ENCODE data around the gene PDLIM4.

Gene PDLIM4

GRCh38 chr5:132233811-132234683 lies 23.4 kb upstream of the PDLIM4 start:
- DNase-seq (ENCODE audit: insufficient read length, low spot score) (no peak), FAIRE-seq (no peak)
- TF ChIP-seq POLR2A (IDR thresholded peaks at IDR 0.05; ENCODE audit: low read depth, low read length), result no peak

GRCh38 chr5:132234684-132235062 lies 22.8 kb upstream of the PDLIM4 start:
- DNase-seq (ENCODE audit: insufficient read length, low spot score), result no peak
- no peak for FAIRE-seq
- TF ChIP-seq POLR2A (IDR thresholded peaks at IDR 0.05; ENCODE audit: low read depth, low read length), result no peak

GRCh38 chr5:132235340-132235739 lies 22.2 kb upstream of the PDLIM4 start:
- DNase-seq (ENCODE audit: insufficient read length, low spot score) (no peak), FAIRE-seq (no peak)
- TF ChIP-seq POLR2A (IDR thresholded peaks at IDR 0.05; ENCODE audit: low read depth, low read length), result no peak

- FAIRE-seq, result no peak
- TF ChIP-seq POLR2A (IDR thresholded peaks at IDR 0.05; ENCODE audit: low read depth, low read length), result no peak
- DNase-seq (ENCODE audit: insufficient read length, low spot score), result no peak
These were observed 20.4 kb upstream of the PDLIM4 start for GRCh38 chr5:132237141-132237540.

- no peak for DNase-seq (ENCODE audit: insufficient read length, low spot score)
- TF ChIP-seq POLR2A (IDR thresholded peaks at IDR 0.05; ENCODE audit: low read depth, low read length), result no peak
- FAIRE-seq, result no peak
These were observed 19.8 kb upstream of the PDLIM4 start for GRCh38 chr5:132237670-132238069.

DNA sequence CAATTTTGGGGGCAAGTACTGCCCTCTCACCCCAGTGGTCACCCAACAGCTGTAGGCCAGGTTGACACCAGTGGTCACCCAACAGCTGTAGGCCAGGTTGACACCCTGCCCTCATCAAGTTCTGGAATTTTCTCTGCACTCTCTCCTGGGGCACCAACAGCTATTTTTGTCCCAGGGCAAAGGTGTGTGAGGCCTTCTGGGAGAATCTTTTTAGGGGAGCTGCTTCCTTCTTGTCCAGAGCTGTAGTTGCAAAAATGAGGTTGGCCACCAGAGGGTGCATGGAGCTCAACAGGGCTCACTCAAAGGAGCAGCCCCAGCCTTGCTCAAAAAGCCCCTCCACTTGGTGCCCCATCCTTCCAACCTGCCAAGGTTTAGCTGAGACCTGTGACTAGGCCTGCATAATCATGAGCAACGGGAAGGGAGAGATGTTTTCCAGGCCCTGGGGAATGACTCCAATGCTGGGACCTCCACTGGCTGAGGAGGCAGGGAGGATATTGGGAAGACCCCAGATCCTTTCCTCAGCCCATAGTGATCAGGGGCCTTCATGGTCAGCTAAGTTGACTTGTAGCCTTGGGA lies 19.2 kb upstream of the PDLIM4 start:
- FAIRE-seq, result no peak
- DNase-seq (ENCODE audit: insufficient read length, low spot score), result no peak
- no peak for TF ChIP-seq POLR2A (IDR thresholded peaks at IDR 0.05; ENCODE audit: low read depth, low read length)

DNA sequence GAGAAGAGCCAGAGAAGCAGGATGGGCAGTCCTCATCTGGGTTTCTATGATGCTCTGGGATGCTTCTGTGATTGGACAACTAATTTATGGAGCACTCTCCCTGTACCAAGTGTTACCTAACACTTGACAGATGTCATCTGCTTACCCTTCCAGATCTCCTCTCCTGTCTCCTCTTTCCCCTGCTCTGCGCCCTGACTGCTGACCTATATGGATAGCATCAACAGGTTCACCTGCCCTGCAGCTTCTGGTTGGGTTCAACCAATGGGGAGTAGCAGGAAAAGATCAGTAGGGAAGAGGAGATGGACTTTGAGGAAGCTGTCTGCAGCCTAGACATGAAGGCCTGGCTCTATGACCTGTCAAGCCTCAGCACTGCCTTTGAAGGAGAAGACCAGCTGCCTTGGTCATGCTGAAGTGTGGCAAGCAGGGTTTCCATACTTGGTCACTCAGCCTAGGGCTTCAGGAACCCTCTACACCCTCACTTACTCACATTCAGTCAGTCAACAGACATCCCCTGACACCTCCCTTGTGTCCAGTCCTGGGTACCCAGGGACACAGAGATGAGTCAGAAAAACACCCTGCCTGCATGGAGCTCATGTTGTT lies 18.5 kb upstream of the PDLIM4 start:
- no peak for TF ChIP-seq POLR2A (IDR thresholded peaks at IDR 0.05; ENCODE audit: low read depth, low read length)
- no peak for DNase-seq (ENCODE audit: insufficient read length, low spot score)
- no peak for FAIRE-seq

DNA sequence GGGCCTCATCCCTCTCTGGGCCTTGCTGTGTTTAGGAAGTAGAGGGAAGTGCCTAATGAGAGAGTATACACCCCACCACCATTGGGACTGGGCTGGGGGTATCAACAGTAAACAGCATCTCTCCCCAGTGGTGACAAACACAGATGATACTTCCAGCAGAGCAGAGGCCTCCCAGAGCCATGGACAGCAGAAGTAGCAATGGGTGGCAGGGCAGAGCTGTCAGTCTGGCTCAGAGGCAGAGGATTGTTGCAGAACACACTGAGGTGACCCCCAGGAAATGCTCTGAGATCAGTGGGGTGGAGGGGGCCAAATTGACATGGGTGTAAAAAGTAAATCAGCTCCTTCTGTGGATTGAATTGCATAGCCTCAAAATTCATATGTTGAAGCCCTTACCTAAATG lies 17.7 kb upstream of the PDLIM4 start:
- no peak for DNase-seq (ENCODE audit: insufficient read length, low spot score)
- FAIRE-seq, result no peak
- no peak for TF ChIP-seq POLR2A (IDR thresholded peaks at IDR 0.05; ENCODE audit: low read depth, low read length)

DNA sequence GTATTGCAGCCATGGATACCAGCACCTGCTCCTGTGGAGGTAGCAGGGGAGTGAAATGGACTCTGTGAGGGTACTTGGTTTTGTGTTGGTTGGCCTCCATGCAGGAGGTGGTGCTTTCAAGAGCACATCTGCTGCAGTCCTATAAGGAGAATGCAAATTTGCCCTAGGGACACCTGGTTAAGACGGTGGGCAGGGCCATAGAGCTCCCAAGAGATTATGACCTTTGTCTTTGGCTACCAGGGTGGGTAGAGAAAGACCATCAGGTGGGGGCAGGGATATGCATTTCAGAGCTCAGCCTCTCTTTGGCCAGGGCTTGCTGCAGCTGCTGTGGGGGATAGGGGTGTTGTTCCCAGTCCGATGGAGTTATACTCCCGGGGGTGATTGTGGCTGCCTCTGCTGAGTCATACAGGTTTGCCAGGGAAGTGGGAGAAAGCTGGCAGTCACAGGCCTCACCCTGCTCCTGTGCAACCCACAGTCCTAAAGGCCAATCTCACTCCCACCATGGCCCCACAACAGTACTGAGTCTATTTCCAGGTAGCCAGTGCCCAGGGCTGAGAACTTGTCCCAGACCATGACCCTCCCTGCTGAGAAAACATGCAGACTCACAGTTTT lies 14.0 kb upstream of the PDLIM4 start:
- FAIRE-seq (no peak), DNase-seq (ENCODE audit: insufficient read length, low spot score) (no peak)
- no peak for TF ChIP-seq POLR2A (IDR thresholded peaks at IDR 0.05; ENCODE audit: low read depth, low read length)

DNA sequence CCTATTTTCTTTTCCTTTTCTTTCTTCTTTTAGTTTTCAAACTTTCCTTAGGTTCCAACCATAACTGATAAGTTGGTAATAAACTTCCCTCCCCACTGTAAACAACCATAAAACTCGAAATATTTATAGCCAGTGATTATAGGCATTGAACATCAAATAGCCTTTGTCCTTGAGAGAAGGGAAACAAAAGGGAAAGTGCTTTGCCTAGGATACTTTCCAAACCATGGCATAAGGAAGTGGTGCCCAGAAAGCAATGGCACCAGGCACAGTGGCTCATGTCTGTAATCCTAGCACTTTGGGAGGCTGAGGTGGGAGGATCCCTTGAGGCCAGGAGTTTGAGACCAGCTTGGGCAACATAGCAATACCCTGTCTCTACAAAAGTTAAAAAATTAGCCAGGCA lies 11.9 kb upstream of the PDLIM4 start:
- FAIRE-seq (no peak), DNase-seq (ENCODE audit: insufficient read length, low spot score) (no peak)
- TF ChIP-seq POLR2A (IDR thresholded peaks at IDR 0.05; ENCODE audit: low read depth, low read length), result no peak

DNA sequence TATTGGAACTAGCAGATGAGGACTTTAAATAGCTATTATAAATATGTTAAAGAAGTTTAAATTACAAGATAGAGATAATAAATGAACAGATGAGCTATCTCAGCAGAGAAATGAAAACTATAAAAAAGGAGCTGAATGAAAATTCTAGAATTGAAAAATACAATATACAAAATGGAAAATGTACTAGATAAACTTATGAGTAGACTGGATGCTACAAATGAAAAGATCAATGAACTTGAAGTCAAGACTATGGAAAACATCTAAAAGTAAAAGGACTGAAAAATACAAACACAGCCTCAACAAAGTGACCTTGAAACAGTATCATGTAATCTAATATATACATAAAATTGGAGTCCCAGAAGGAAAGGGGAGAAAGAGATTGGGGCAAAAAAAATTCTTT lies 10.7 kb upstream of the PDLIM4 start:
- no peak for DNase-seq (ENCODE audit: insufficient read length, low spot score)
- FAIRE-seq, result no peak
- TF ChIP-seq POLR2A (IDR thresholded peaks at IDR 0.05; ENCODE audit: low read depth, low read length), result no peak

DNA sequence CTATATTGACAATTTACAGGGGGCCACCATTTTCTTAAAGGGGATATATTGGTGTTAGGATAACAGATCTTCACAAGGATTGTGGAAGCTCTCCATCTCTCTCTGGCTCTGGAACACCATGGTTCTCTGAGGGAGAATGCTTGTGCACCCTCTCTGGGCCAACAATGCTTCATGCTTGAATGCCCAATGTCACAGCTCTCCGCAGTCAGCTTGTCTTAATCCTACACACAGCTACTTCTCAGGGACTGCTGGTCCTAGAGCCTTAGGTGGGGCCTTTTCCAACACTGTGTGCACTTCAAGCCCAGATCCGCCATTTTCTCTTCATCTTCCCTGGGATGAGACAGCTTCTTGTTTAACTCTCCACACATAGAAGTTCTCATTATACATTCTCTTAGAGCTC lies 6.9 kb upstream of the PDLIM4 start:
- FAIRE-seq, result no peak
- DNase-seq (ENCODE audit: insufficient read length, low spot score), result no peak
- TF ChIP-seq POLR2A (IDR thresholded peaks at IDR 0.05; ENCODE audit: low read depth, low read length), result no peak

DNA sequence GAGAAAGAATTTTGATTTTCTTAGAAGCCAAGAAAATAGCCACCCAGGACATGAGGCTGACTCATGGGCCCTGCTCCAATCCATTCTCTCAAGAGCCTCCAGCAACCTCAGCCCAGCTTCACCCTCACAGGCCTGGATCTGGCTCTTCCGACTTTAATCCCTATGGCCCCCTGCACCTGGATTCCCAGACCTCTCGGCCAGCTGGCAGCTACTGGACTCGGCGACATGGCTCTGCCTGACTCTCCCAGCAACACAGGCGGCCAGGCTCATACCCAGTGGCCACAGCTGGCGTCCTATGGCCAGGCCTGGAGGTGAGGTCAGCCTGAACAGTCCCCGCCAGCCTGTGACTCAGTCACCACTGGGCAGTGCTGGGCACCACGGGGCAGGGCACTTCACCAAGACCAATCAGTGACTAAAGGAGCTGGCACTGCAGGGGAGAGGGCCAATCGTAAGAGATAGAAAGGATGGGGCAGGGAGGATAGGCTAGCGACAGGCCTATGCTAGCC lies 6.2 kb upstream of the PDLIM4 start:
- FAIRE-seq, result peak; percentile 74
- peak; percentile 99 for DNase-seq (ENCODE audit: insufficient read length, low spot score)
- TF ChIP-seq POLR2A (IDR thresholded peaks at IDR 0.05; ENCODE audit: low read depth, low read length), result no peak; the same call in 1 of the 2 replicates

DNA sequence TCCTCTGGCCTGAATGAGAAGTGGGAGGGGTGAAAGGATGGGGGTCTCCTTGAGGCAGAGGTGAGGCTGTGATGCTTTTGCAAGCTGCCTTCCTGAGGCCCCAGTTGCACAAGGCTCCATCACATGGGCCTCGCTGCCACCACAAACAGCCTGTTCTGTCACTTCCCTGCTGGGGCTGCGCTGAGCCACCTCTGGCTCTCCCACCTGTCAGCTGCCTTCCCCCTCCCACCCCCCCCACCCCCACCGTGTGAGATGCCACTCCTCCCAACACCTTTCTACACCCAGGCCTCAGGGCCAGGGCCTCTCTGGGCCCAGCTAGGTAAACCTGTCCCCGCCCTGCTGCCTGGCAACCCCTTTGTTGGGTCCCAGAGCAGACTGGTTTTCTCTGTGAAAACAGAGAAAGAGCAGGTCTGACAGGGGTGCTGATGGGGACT lies 4.5 kb upstream of the PDLIM4 start:
- FAIRE-seq (no peak), DNase-seq (ENCODE audit: insufficient read length, low spot score) (no peak)
- TF ChIP-seq POLR2A (IDR thresholded peaks at IDR 0.05; ENCODE audit: low read depth, low read length), result no peak
